ENCODE data around the gene TRAIP. TPM values are rescaled to one million over a fixed set of nuclear protein-coding genes. Genes with fewer than 3 reads are reported as not detected.

Gene TRAIP
- total RNA-seq, 1 experiment from 2014 or later = 20.6 TPM

DNA sequence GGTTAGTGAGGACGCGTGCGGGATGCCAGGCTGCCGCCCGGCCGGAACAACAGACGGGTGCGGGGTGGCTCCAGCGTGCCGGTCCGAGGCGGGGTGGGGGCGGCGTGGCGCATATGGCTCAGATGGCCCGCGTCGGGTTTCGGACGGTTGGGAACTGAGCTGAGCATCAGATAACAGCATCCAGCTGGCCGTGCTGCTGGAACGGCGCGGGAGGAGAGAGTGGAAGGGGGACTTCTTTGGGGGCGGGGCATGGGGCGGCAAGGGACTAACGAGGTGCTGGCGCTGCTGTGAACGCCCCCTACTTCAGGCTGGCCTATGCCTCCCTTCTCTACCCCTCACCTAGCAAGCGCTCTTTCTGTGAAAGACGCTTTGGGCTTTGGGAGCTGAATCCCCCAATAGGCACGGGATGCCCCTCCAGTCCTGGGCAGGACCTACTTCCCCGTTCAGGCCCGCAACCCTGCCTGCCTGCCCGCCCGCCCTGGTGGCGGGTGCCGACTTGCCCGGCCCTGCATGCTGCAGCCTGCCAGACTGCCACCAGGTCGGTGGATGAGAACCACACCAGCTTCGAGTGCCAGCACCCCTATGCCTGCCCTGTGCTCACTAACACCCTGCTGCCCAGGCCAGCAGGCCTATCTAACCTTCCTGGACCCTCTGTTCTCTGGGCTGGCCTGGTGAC is 52.8 kb downstream of the TRAIP start:
- POLR2A ChIA-PET (ENCODE audit: unreplicated experiment) = interaction anchor here (0.5 to 0.8 kb wide), 4 partner anchors 16 to 1616 kb away, joined by 3 to 12 read pairs (median 3); partner anchors contain the start of gene CDC25A
- peaks cover 11% of the 10 kb centered on the region; the same call in 1 of the 2 replicates for H3K4me1 ChIP-seq (replicated peaks; ENCODE audit: insufficient read depth)
- BruUV-seq (replicated peaks) = no TSS peak

DNA sequence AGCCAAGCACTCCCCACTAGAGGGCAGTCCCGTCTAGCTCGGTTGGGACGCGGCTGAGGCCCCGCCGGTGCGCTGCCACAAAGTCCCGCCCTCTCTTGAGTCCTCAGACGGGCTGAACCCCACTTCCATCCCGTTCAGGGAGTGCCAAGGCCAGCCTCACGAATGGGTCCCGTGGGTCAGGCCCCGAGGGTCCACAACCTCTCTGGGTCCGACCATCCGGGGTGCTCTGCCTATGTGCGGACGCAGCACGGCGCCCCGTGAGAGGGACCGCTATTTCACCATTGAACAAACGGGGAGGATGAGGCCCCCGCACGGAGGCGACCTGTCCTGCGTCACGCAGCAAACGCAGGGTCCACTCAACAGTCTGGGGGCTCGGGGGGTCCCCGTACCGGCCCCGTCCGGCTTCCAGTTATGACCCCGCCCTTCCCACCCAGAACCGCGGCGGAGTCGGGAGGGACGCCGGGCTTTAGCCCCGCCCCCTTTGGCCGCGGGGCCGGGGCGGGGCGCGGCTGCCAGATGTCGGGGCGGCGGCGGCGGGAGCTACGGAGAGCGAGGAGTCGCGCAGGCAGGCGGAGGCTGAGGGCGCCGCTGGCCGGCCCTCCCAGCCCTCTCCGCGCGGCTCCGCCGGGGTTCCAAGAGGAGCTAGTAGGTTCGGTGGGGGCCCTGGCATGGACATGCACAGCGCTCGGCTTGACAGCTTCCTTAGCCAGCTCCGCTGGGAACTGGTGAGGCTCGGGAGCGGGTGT is 53.5 kb downstream of the TRAIP start, which contains the start of gene INKA1:
TSS of gene INKA1 (plus strand) at position 543 of the 746 bp plus-strand sequence. CDS start at position 675, 132 bp downstream.
- Histone ChIP-seq H3K4me2 (peak within 1 kb of the TSS; percentile 96), H3K9me3 (ENCODE audit: insufficient read depth, low read depth) (no peaks in the 10 kb centered on the region), H3K9me2 (ENCODE audit: insufficient read depth) (no peaks in the 10 kb centered on the region), H2AFZ (peak within 1 kb of the TSS; percentile 96), H3K79me2 (ENCODE audit: low read depth) (no peaks in the 10 kb centered on the region), H3K4me1 (replicated peaks; ENCODE audit: insufficient read depth) (peaks cover 11% of the 10 kb centered on the region; the same call in 1 of the 2 replicates), H3K4me3 (peak within 1 kb of the TSS; percentile 84), H3K36me3 (ENCODE audit: low read depth) (no peaks in the 10 kb centered on the region), H3K27ac (no peak within 1 kb of the TSS), H3F3A (ENCODE audit: insufficient read depth, low read depth) (no peaks in the 10 kb centered on the region; the same call in 1 of the 2 replicates), H3K27me3 (ENCODE audit: insufficient read depth, low read depth) (peaks cover 9% of the 10 kb centered on the region), H4K20me1 (ENCODE audit: insufficient read depth) (no peaks in the 10 kb centered on the region; the same call in 1 of the 2 replicates)
- TF ChIP-seq EZH2 (IDR thresholded peaks at IDR 0.05; ENCODE audit: low read depth) = no peak
- TF ChIP-seq, protein P1, sequence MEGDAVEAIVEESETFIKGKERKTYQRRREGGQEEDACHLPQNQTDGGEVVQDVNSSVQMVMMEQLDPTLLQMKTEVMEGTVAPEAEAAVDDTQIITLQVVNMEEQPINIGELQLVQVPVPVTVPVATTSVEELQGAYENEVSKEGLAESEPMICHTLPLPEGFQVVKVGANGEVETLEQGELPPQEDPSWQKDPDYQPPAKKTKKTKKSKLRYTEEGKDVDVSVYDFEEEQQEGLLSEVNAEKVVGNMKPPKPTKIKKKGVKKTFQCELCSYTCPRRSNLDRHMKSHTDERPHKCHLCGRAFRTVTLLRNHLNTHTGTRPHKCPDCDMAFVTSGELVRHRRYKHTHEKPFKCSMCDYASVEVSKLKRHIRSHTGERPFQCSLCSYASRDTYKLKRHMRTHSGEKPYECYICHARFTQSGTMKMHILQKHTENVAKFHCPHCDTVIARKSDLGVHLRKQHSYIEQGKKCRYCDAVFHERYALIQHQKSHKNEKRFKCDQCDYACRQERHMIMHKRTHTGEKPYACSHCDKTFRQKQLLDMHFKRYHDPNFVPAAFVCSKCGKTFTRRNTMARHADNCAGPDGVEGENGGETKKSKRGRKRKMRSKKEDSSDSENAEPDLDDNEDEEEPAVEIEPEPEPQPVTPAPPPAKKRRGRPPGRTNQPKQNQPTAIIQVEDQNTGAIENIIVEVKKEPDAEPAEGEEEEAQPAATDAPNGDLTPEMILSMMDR (conservative IDR thresholded peaks at IDR 0.05) = peak; percentile 81; the same call in 1 of the 2 replicates
- no TSS peak for BruUV-seq (replicated peaks)
- peak; percentile 65 to 85 for DNase-seq
- ChIA-PET CTCF (interaction anchor here (0.6 to 1.2 kb wide), 14 partner anchors 10 to 444 kb away, joined by 3 to 23 read pairs (median 4); partner anchors contain the start of gene BSN), POLR2A (ENCODE audit: unreplicated experiment) (interaction anchor here (0.5 to 0.8 kb wide), 6 partner anchors 8 to 1615 kb away, joined by 3 to 12 read pairs (median 4); partner anchors contain the start of gene CDC25A)
- intact Hi-C loops (cut with micrococcal nuclease; ENCODE audit: unreplicated experiment) = loop anchor here (1.0 to 5.0 kb wide), 3 partner anchors 36 to 103 kb away; partner anchors contain the start of gene GMPPB

More for the DNA sequence above, 52.8 kb downstream of the TRAIP start:
- H3K27me3 ChIP-seq (ENCODE audit: insufficient read depth, low read depth) = peaks cover 9% of the 10 kb centered on the region
- H3K4me2 ChIP-seq = peak overlapping the region; percentile 96
- no peak overlapping the region for H3K27ac ChIP-seq
- H3K4me3 ChIP-seq = peak overlapping the region; percentile 84
- no peaks in the 10 kb centered on the region; the same call in 1 of the 2 replicates for H4K20me1 ChIP-seq (ENCODE audit: insufficient read depth)
- H3K79me2 ChIP-seq (ENCODE audit: low read depth) = no peaks in the 10 kb centered on the region
- no peaks in the 10 kb centered on the region for H3K36me3 ChIP-seq (ENCODE audit: low read depth)
- no peak for TF ChIP-seq EZH2 (IDR thresholded peaks at IDR 0.05; ENCODE audit: low read depth)
- TF ChIP-seq, protein P1 (conservative IDR thresholded peaks at IDR 0.05) = no peak
- peak overlapping the region; percentile 96 for H2AFZ ChIP-seq
- intact Hi-C loops (cut with micrococcal nuclease; ENCODE audit: unreplicated experiment) = loop anchor here (5.0 kb wide), 1 partner anchor 81 kb away; the partner anchor contains the start of gene GMPPB
- no peaks in the 10 kb centered on the region for H3K9me3 ChIP-seq (ENCODE audit: insufficient read depth, low read depth)
- no peaks in the 10 kb centered on the region; the same call in 1 of the 2 replicates for H3F3A ChIP-seq (ENCODE audit: insufficient read depth, low read depth)
- CTCF ChIA-PET = interaction anchor here (0.6 to 1.1 kb wide), 11 partner anchors 9 to 445 kb away, joined by 3 to 23 read pairs (median 5); partner anchors contain the start of gene BSN
- DNase-seq = no peak
- no peaks in the 10 kb centered on the region for H3K9me2 ChIP-seq (ENCODE audit: insufficient read depth)

DNA sequence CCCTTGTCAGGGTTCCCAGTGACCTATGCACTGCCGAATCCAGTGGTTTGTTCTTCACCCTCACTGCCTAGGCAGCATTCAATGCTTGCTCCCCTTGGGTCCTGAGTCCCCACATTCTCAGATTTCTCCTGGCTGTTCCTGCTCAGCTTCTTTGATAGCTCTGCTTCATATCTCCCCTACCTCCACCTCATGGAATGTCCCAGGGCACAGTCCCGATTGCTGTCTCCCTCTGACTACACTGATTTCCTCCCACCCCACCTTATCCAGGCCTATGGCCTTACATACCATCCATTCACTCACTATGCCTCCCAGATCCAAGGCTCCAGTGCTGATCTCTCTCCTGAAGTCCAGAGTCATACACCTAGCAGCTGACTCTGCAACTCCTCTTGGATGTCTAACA is 55.2 kb downstream of the TRAIP start:
- no TSS peak for BruUV-seq (replicated peaks)
- H3K9me2 ChIP-seq (ENCODE audit: insufficient read depth) = no peaks in the 10 kb centered on the region
- no peaks in the 10 kb centered on the region; the same call in 1 of the 2 replicates for H4K20me1 ChIP-seq (ENCODE audit: insufficient read depth)
- ChIA-PET CTCF (interaction anchor here (0.7 kb wide), 1 partner anchor 13 kb away, joined by 7 read pairs; no protein-coding TSS in a partner anchor), POLR2A (ENCODE audit: unreplicated experiment) (interaction anchor here (0.6 kb wide), 1 partner anchor 247 kb away, joined by 4 read pairs; no protein-coding TSS in a partner anchor)
- H3K27me3 ChIP-seq (ENCODE audit: insufficient read depth, low read depth) = peaks cover 9% of the 10 kb centered on the region
- intact Hi-C loops (cut with micrococcal nuclease; ENCODE audit: unreplicated experiment) = loop anchor here (5.0 kb wide), 1 partner anchor 79 kb away; the partner anchor contains the start of gene GMPPB
- no peak for TF ChIP-seq EZH2 (IDR thresholded peaks at IDR 0.05; ENCODE audit: low read depth)
- TF ChIP-seq, protein P1 (conservative IDR thresholded peaks at IDR 0.05) = no peak
- no peaks in the 10 kb centered on the region for H3K9me3 ChIP-seq (ENCODE audit: insufficient read depth, low read depth)
- no peaks in the 10 kb centered on the region; the same call in 1 of the 2 replicates for H3F3A ChIP-seq (ENCODE audit: insufficient read depth, low read depth)
- no peak for DNase-seq
- H3K27ac ChIP-seq = no peak overlapping the region
- H3K4me1 ChIP-seq (replicated peaks; ENCODE audit: insufficient read depth) = peaks cover 11% of the 10 kb centered on the region; the same call in 1 of the 2 replicates
- no peak overlapping the region for H3K4me2 ChIP-seq
- no peak overlapping the region for H2AFZ ChIP-seq
- no peak overlapping the region for H3K4me3 ChIP-seq
- no peaks in the 10 kb centered on the region for H3K79me2 ChIP-seq (ENCODE audit: low read depth)
- H3K36me3 ChIP-seq (ENCODE audit: low read depth) = no peaks in the 10 kb centered on the region
